NCI-H345 (cell line): Measurements from ENCODE around the gene DYNLRB2.
A peak's percentile ranks its signal among the peaks of the same experiment; 100 is the strongest.

Source experiments
- DNase-seq: peaks from one replicate; lab custom pipeline; 2025; lab: John Stamatoyannopoulos, UW

The DYNLRB2 gene

GRCh38 chr16:80540516-80541305, at the start of gene DYNLRB2:
DYNLRB2 (plus strand) TSS chr16:80540993; CDS start chr16:80541077, 84 bp downstream.
- peak; percentile 88 for DNase-seq

GRCh38 chr16:80500116-80500859, 40.5 kb upstream of the DYNLRB2 start:
- DNase-seq, result no peak

- no peak for DNase-seq
These were observed 39.8 kb upstream of the DYNLRB2 start for GRCh38 chr16:80500961-80501525.

- no peak for DNase-seq
These were observed 37.7 kb upstream of the DYNLRB2 start for GRCh38 chr16:80503107-80503506.

GRCh38 chr16:80507538-80507937, 33.3 kb upstream of the DYNLRB2 start:
- no peak for DNase-seq

GRCh38 chr16:80509872-80510271, 30.9 kb upstream of the DYNLRB2 start:
- no peak for DNase-seq

GRCh38 chr16:80511824-80512592, 28.8 kb upstream of the DYNLRB2 start:
- DNase-seq, result no peak

- DNase-seq, result no peak
These were observed 28.3 kb upstream of the DYNLRB2 start for GRCh38 chr16:80512593-80512853.

- DNase-seq, result no peak
These were observed 25.4 kb upstream of the DYNLRB2 start for GRCh38 chr16:80515374-80515773.

- no peak for DNase-seq
These were observed 22.9 kb upstream of the DYNLRB2 start for GRCh38 chr16:80517846-80518245.

GRCh38 chr16:80518436-80518835, 22.4 kb upstream of the DYNLRB2 start:
- DNase-seq, result no peak

- DNase-seq, result no peak
These were observed 21.6 kb upstream of the DYNLRB2 start for GRCh38 chr16:80519189-80519588.

GRCh38 chr16:80525420-80525819, 15.4 kb upstream of the DYNLRB2 start:
- no peak for DNase-seq

GRCh38 chr16:80526418-80527061, 14.3 kb upstream of the DYNLRB2 start:
- peak; percentile 44 for DNase-seq

- DNase-seq, result peak; percentile 35
These were observed 13.5 kb upstream of the DYNLRB2 start for GRCh38 chr16:80527297-80527696.

- no peak for DNase-seq
These were observed 10.3 kb upstream of the DYNLRB2 start for GRCh38 chr16:80530479-80530878.

GRCh38 chr16:80536238-80536637, 4.6 kb upstream of the DYNLRB2 start:
- no peak for DNase-seq

GRCh38 chr16:80541306-80541694, 507 bp downstream of the DYNLRB2 start:
- DNase-seq, result no peak

GRCh38 chr16:80543162-80543561, 2.4 kb downstream of the DYNLRB2 start:
- DNase-seq, result no peak

- DNase-seq, result no peak
These were observed 3.5 kb downstream of the DYNLRB2 start for GRCh38 chr16:80544326-80544725.

- no peak for DNase-seq
These were observed 5.5 kb downstream of the DYNLRB2 start for GRCh38 chr16:80546249-80546648.

GRCh38 chr16:80547145-80547544, 6.4 kb downstream of the DYNLRB2 start:
- DNase-seq, result no peak
